ENCODE data around the gene SEMA3E. TPM values are rescaled to one million over a fixed set of nuclear protein-coding genes. Genes with fewer than 3 reads are reported as not detected.
"Not testable (repeated sequence)": the region's sequence is repeated elsewhere in the genome, so short reads cannot be mapped to it uniquely, and the experiment has no call there.

The SEMA3E gene
- total RNA-seq, 1 donor = 16.1 TPM

DNA sequence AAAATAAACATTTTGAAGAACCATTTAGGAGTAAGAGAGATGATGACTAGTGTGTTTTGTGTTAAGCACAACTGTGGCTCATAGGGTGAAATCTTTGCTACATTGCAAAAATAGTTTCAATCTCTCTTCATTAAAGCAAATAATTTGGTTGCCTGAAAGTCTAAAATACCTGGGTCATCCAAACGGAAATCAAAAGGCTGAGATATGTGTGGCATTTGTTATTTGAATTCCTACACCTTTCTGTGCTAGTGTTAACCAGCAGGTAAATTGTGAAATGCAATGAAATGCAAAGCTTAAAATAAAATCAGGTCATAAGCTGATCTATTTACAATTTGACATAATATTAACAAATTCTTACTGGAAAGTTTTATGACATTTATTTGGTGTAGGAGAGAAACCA lies 40.9 kb upstream of the SEMA3E start:
- no peak overlapping the region for H3K4me3 ChIP-seq (ENCODE audit: low read depth, low read length)
- no peak for TF ChIP-seq CTCF (IDR thresholded peaks at IDR 0.05; ENCODE audit: insufficient read depth, low read length)
- no peak for DNase-seq (ENCODE audit: low read depth)

DNA sequence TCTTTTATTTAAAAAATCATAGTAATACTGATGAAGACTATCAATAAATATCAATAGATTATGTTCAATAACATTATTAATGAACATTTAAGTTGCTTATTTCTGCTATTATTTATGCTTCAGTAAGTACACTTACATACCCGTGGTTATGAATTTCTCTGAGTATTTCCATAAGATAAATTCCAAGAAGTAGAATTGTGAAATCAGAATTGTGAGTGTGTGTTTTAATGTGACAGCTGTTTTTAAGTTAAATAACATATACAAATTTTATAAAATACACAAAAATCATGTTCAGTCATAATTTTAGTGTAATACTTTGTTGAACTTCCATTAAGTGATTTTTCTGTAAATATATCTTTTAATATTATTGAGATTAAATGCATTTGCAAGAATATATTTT lies 37.5 kb upstream of the SEMA3E start:
- no peak for TF ChIP-seq CTCF (IDR thresholded peaks at IDR 0.05; ENCODE audit: insufficient read depth, low read length)
- no peak for DNase-seq (ENCODE audit: low read depth)
- no peak overlapping the region for H3K4me3 ChIP-seq (ENCODE audit: low read depth, low read length)

GRCh38 chr7:83684928-83685327 lies 36.0 kb upstream of the SEMA3E start:
- no peak overlapping the region for H3K4me3 ChIP-seq (ENCODE audit: low read depth, low read length)
- DNase-seq (ENCODE audit: low read depth) = no peak
- no peak for TF ChIP-seq CTCF (IDR thresholded peaks at IDR 0.05; ENCODE audit: insufficient read depth, low read length)

DNA sequence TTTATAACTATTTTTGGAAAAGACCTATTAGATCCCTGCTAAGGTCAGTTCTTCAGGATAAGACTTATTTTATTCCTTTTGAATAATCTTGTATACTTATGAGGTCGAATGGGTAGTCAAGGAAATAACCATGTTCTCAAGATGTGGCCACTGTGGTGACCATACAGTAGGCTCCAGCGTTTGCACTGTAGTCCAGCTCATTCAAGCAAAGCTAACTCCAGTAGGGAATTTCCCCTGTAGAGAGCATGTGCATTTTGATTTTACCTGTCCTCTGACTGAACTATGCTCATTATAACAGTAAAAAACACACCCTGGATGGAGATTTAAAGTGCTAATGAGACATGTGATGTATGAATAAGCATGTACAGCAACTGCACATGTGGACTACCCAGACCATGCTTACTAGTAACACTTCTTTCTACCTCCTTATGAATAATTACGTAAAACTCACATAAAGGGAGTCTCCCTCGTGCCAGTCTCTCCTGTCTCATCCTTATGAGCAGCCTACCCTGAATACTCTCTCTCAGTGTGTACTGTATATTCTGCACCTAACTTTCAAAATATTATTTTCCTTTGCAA lies 32.4 kb upstream of the SEMA3E start:
- DNase-seq (ENCODE audit: low read depth) = no peak
- TF ChIP-seq CTCF (IDR thresholded peaks at IDR 0.05; ENCODE audit: insufficient read depth, low read length) = no peak
- no peak overlapping the region for H3K4me3 ChIP-seq (ENCODE audit: low read depth, low read length)

GRCh38 chr7:83677180-83677866 lies 28.4 kb upstream of the SEMA3E start:
- TF ChIP-seq CTCF (IDR thresholded peaks at IDR 0.05; ENCODE audit: insufficient read depth, low read length) = no peak
- DNase-seq (ENCODE audit: low read depth) = peak; percentile 97
- no peak overlapping the region for H3K4me3 ChIP-seq (ENCODE audit: low read depth, low read length)

GRCh38 chr7:83673291-83673690 lies 24.4 kb upstream of the SEMA3E start:
- not testable (repeated sequence) for H3K4me3 ChIP-seq (ENCODE audit: low read depth, low read length); DNase-seq (ENCODE audit: low read depth)

DNA sequence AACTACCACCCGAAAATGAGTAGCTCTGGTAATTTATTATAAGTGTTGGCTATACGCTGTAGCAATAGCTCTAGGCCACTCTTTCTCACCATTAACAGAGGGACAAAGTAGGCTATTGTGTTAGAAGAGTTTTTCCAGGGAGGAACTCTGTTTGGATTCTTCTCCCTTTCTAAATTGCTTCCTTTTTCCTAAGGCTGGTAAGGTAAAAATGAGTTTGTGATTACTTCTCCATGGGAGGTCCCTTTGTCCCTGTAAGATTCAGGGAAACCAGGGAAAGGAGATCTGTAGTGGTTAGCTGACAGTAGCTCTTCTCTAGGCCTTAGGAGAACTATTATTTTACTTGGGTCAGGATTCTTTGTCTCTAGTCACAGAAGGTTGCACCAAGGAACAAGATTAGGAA lies 23.2 kb upstream of the SEMA3E start:
- DNase-seq (ENCODE audit: low read depth) = no peak
- no peak overlapping the region for H3K4me3 ChIP-seq (ENCODE audit: low read depth, low read length)
- TF ChIP-seq CTCF (IDR thresholded peaks at IDR 0.05; ENCODE audit: insufficient read depth, low read length) = no peak

All from fibroblast of the aortic adventitia (primary cell).